GM06990 (cell line): ENCODE measurements around the gene GBF1.
A peak's percentile ranks its signal among the peaks of the same experiment; 100 is the strongest.

ENCODE experiments used
- DNase-seq: peaks from one replicate; pipeline ENCODE4 v3.0.0-alpha.2; 2011; ENCODE audit not compliant: insufficient read length; ENCODE audit errors: extremely low read depth
- H3K27me3 ChIP-seq: replicated peaks from 2 replicates; pipeline ENCODE4 v1.6.0; 2011; ENCODE audit warnings: low read length; ENCODE audit not compliant: control insufficient read depth, insufficient read depth
- H3K36me3 ChIP-seq: 2 replicates; pipeline ENCODE4 v1.5.1; 2011; ENCODE audit warnings: low read length; ENCODE audit not compliant: control insufficient read depth, insufficient read depth
- H3K4me3 ChIP-seq: replicated peaks from 2 replicates; pipeline ENCODE4 v1.5.1; 2011; ENCODE audit warnings: low read depth, mild to moderate bottlenecking, control low read depth, low read length
- CTCF ChIP-seq: IDR thresholded peaks from 2 replicates; pipeline ENCODE4 v1.5.1; 2011; ENCODE audit warnings: low read length, control low read depth, mild to moderate bottlenecking, inconsistent platforms; ENCODE audit not compliant: insufficient read depth, poor library complexity, severe bottlenecking

The GBF1 gene

GRCh38 chr10:102225646-102226541, 19.4 kb upstream of the GBF1 start, which contains the start of gene ELOVL3:
ELOVL3 (plus strand) TSS chr10:102226299; CDS start chr10:102226549, 250 bp downstream.
- TF ChIP-seq CTCF, result no peak
- no peaks in the 10 kb centered on the region for H3K36me3 ChIP-seq
- peak; percentile 88 for DNase-seq
- H3K4me3 ChIP-seq, result peak within 1 kb of the TSS; percentile 38
- no peaks in the 10 kb centered on the region for H3K27me3 ChIP-seq

GRCh38 chr10:102226542-102226870, 18.8 kb upstream of the GBF1 start:
- H3K36me3 ChIP-seq, result no peaks in the 10 kb centered on the region
- no peak for TF ChIP-seq CTCF
- H3K27me3 ChIP-seq, result no peaks in the 10 kb centered on the region; the same call in 1 of the 2 replicates
- no peak overlapping the region for H3K4me3 ChIP-seq
- no peak for DNase-seq

GRCh38 chr10:102227050-102227449, 18.3 kb upstream of the GBF1 start:
- H3K36me3 ChIP-seq, result no peaks in the 10 kb centered on the region
- no peak overlapping the region for H3K4me3 ChIP-seq
- DNase-seq, result no peak
- no peaks in the 10 kb centered on the region; the same call in 1 of the 2 replicates for H3K27me3 ChIP-seq
- no peak for TF ChIP-seq CTCF

- Histone ChIP-seq H3K4me3 (no peak overlapping the region; the same call in 1 of the 2 replicates), H3K27me3 (no peaks in the 10 kb centered on the region; the same call in 1 of the 2 replicates), H3K36me3 (no peaks in the 10 kb centered on the region)
- DNase-seq, result peak; percentile 80
- TF ChIP-seq CTCF, result peak; percentile 98
Observed at GRCh38 chr10:102229810-102230263, 15.5 kb upstream of the GBF1 start.

- H3K27me3 ChIP-seq, result no peaks in the 10 kb centered on the region; the same call in 1 of the 2 replicates
- no peaks in the 10 kb centered on the region for H3K36me3 ChIP-seq
- peak; percentile 33 for DNase-seq
- TF ChIP-seq CTCF, result no peak
- peak overlapping the region; percentile 46 for H3K4me3 ChIP-seq
Observed at GRCh38 chr10:102230264-102230860, 15.0 kb upstream of the GBF1 start.
